Motor neuron (in vitro differentiated cells): ENCODE results near the gene AUNIP. TPM values are rescaled to one million over a fixed set of nuclear protein-coding genes. Genes with fewer than 3 reads are reported as not detected.

Source experiments
- ATAC-seq, 8 experiments: fragments of 200-7000 bp; cut with Tn5 transposase; replicated peaks in 6 of 8; 2 replicates each; pipeline ENCODE4 v1.8.0; 2021; ENCODE audit warnings: mild to moderate bottlenecking in 8 of 8, moderate library complexity in 8 of 8
- H3K27ac ChIP-seq, 2 donors: fragments of 250-450 bp; sonication (Bioruptor Pico); 2 replicates each; pipeline ENCODE4 v1.9.0; 2021; ENCODE audit warnings: antibody characterized with exemption in 2 of 2, mild to moderate bottlenecking in 2 of 2, moderate library complexity in 1 of 2
- H3K4me1 ChIP-seq, 2 donors: fragments of 250-450 bp; sonication (Bioruptor Pico); replicated peaks in 1 of 2; 2 replicates each; pipeline ENCODE4 v1.6.1; 2021; ENCODE audit warnings: antibody characterized with exemption in 2 of 2, mild to moderate bottlenecking in 2 of 2, moderate library complexity in 1 of 2
- H3K4me3 ChIP-seq, 5 donors: fragments of 250-450 bp; sonication (Bioruptor Pico); 2 replicates each; pipeline ENCODE4 v1.9.0; 2021; ENCODE audit warnings: antibody characterized with exemption in 5 of 5, mild to moderate bottlenecking in 5 of 5, moderate library complexity in 4 of 5
- WGBS, 10 experiments: fragments of 450-650 bp; shearing (Covaris generic); methylation state at CpG; one replicate each; pipeline ENCODE4 v1.0.0; 2022; 5-methylcytosine and 5-hydroxymethylcytosine counted together
- in situ Hi-C, 9 experiments: fragments of 400-800 bp; cut with MboI; loops; one replicate each; pipeline ENCODE4 v1.15.0; 2021; ENCODE audit warnings: low sequenced_read_pairs in 9 of 9, low pct_unique_long_range_greater_than_20kb in 2 of 9; ENCODE audit not compliant: unreplicated experiment in 9 of 9
- total RNA-seq, 8 experiments: library from RNA; unstranded; fragments of 300-600 nt; gene quantifications; 2 replicates each; pipeline versions ENCODE4 v1.2.3 to v1.2.4, GENCODE V29; 2022

Gene AUNIP
- total RNA-seq, 8 experiments from 2014 or later: 0.78 to 15.5 (median 2.6) TPM

GRCh38 chr1:25799935-25800702, 59.1 kb downstream of the AUNIP start, which contains the start of gene SELENON:
TSS of gene SELENON (plus strand) at chr1:25800193. CDS start at chr1:25800231, 38 bp downstream.
- ATAC-seq: peak; percentile 63 to 84 (median 80)
- 0 to 8% methylated on average over 1 to 7 of the region's 91 CpGs; no CpG with 5 or more reads in 8 of the 10 experiments for WGBS, 10 experiments
- H3K4me3 ChIP-seq: peak within 1 kb of the TSS; percentile 45 to 75 (median 56)
- peak within 1 kb of the TSS in 1 of 2 donors; percentile 82 for H3K27ac ChIP-seq
- in situ Hi-C loops: loop anchor here (10.0 to 25.0 kb wide), 4 partner anchors 175 to 563 kb away; partner anchors contain the start of genes MAN1C1 (in 8 of the 9), RSRP1 (in 2 of the 9) and SYF2 (in 2 of the 9)
- H3K4me1 ChIP-seq: peaks cover 26 to 33% of the 10 kb centered on the region in 2 donors

GRCh38 chr1:25799352-25799934, 59.8 kb downstream of the AUNIP start:
- Histone ChIP-seq H3K27ac (peak overlapping the region in 1 of 2 donors; percentile 35), H3K4me1 (peaks cover 26 to 29% of the 10 kb centered on the region in 2 donors), H3K4me3 (peak overlapping the region; percentile 45 to 75 (median 56))
- 17 to 54% (median 45%) methylated on average over 1 to 8 of the region's 12 CpGs; no CpG with 5 or more reads in 6 of the 10 experiments for WGBS, 10 experiments
- ATAC-seq: no peak
- in situ Hi-C loops: loop anchor here in 7 of 9 experiments (10.0 to 25.0 kb wide), 3 partner anchors 175 to 187 kb away; partner anchors contain the start of gene MAN1C1 (in 6 of the 7)

- no peak for ATAC-seq
- Histone ChIP-seq H3K4me1 (peaks cover 24 to 26% of the 10 kb centered on the region in 2 donors), H3K27ac (no peak overlapping the region), H3K4me3 (no peak overlapping the region)
- 40 to 100% (median 81%) methylated on average over 1 to 4 of the region's 8 CpGs; no CpG with 5 or more reads in 4 of the 10 experiments for WGBS, 10 experiments
- in situ Hi-C loops: loop anchor here in 7 of 9 experiments (10.0 to 25.0 kb wide), 3 partner anchors 174 to 187 kb away; partner anchors contain the start of gene MAN1C1 (in 6 of the 7)
These were observed 60.4 kb downstream of the AUNIP start for GRCh38 chr1:25798666-25799351.

DNA sequence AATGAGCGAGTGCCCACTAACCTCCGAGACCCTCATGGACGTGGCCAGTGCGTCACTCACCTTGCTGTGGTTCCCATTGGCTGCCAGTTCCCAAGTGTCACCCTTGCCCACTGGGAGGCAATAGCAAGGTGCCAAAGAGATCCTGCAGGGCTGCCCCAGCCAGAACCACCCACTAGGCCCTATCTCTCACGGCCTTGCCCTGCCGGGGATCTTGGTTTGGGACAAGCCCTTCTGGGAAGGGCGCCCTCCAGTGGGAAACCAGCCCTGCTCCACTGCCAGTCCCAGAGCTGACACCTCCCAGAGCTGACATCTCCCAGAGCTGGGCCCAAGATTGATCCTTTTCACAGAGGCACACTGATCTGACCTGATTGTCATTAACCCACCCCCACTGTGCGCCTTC, 61.3 kb downstream of the AUNIP start:
- no peak for ATAC-seq
- in situ Hi-C loops: loop anchor here in 7 of 9 experiments (10.0 to 25.0 kb wide), 3 partner anchors 173 to 186 kb away; partner anchors contain the start of gene MAN1C1 (in 6 of the 7)
- Histone ChIP-seq H3K27ac (no peak overlapping the region), H3K4me1 (peaks cover 18 to 25% of the 10 kb centered on the region in 2 donors), H3K4me3 (no peak overlapping the region)
- WGBS, 10 experiments: 67 to 100% (median 73%) methylated on average over 1 to 8 of the region's 8 CpGs; no CpG with 5 or more reads in 3 of the 10 experiments

DNA sequence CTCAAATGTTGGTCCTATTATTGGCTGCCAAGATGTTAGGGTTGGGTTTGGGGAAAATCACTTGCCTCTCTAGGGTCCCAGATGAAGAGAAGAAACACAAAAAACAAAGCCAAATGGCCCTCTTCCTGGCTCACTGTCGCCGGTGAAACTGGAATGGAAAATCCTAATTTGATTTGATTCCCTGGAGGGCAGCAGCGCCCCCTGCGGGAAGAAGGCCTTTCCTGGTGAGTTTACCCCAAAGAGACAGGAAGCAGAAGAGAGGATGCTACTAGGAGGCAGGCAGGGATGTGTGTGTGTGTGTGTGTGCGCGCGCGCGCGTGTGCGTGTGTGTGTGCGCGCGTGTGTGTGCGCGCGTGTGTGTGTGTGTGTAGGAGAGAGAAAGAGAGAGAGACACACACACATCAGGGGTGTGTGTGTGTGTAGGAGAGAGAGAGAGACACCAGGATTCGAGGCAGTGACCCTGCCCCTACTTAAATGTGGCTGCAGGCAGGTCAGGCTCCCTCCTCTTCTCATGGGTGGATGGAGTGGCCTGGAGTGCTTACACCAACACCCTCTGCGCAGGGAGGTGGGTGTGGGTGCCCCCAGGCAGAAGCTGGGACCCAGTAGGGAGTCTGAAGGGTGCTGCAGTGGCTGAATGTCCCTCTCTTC, 62.3 kb downstream of the AUNIP start:
- 0 to 73% (median 19%) methylated on average over 1 to 18 of the region's 19 CpGs; no CpG with 5 or more reads in 3 of the 10 experiments for WGBS, 10 experiments
- ATAC-seq: peak in 3 of 8 experiments; percentile 18 to 32 (median 21)
- in situ Hi-C loops: loop anchor here in 7 of 9 experiments (10.0 to 25.0 kb wide), 3 partner anchors 172 to 185 kb away; partner anchors contain the start of gene MAN1C1 (in 6 of the 7)
- Histone ChIP-seq H3K27ac (no peak overlapping the region), H3K4me3 (no peak overlapping the region), H3K4me1 (peaks cover 14 to 18% of the 10 kb centered on the region in 2 donors)

DNA sequence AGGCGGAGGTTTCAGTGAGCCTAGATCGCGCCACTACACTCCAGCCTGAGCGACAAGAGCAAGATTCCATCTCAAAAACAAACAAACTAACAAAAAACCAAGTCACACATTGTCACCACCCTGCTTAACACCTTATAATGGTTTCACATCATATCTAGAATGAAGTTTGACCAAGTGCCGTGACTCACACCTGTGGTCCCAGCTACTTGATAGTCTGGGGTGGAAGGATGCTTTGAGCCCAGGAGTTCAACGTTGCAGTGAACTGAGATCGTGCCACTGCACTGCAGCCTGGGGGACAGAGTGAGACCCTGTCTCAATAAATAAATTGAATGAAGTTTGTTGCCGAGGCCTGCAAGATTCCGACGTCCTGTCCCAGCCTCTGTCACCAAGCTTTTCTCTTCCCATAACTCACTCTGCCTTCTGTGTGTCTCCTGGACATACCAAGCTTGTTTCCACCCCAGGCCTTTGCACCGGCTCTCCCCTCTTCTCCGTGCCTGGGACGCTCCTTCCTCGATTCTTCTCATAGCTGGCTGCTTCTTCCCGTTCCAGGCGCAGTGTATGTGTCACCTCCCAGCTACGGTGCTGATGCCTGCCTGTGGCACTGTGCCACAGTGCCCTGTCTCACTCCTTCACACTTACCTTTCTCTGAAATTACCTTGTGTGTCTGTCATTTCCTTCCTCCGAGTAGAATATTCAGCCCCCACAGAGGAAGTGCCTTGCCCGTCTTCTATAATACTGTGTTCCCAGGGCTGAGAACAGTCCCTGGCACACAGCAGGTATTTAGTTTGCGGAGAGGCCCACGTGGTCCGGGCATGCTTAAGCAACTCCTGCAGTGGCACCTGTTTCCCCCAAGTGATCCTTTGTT, 63.1 kb downstream of the AUNIP start:
- ATAC-seq: no peak
- in situ Hi-C loops: loop anchor here in 7 of 9 experiments (10.0 to 25.0 kb wide), 3 partner anchors 171 to 184 kb away; partner anchors contain the start of gene MAN1C1 (in 6 of the 7)

GRCh38 chr1:25795211-25795610, 64.0 kb downstream of the AUNIP start:
- in situ Hi-C loops: loop anchor here in 7 of 9 experiments (10.0 to 25.0 kb wide), 3 partner anchors 170 to 183 kb away; partner anchors contain the start of gene MAN1C1 (in 6 of the 7)
- Histone ChIP-seq H3K27ac (no peak overlapping the region), H3K4me1 (peaks cover 8 to 14% of the 10 kb centered on the region in 2 donors), H3K4me3 (no peak overlapping the region)
- 0 to 100% (median 70%) methylated on average over 1 to 2 of the region's 2 CpGs; no CpG with 5 or more reads in 2 of the 10 experiments for WGBS, 10 experiments
- no peak for ATAC-seq

More for the DNA sequence above, 63.1 kb downstream of the AUNIP start:
- no peak overlapping the region for H3K27ac ChIP-seq
- peaks cover 14 to 18% of the 10 kb centered on the region in 2 donors for H3K4me1 ChIP-seq
- 29 to 96% (median 82%) methylated on average over 5 to 19 of the region's 22 CpGs; no CpG with 5 or more reads in 2 of the 10 experiments for WGBS, 10 experiments
- H3K4me3 ChIP-seq: no peak overlapping the region

DNA sequence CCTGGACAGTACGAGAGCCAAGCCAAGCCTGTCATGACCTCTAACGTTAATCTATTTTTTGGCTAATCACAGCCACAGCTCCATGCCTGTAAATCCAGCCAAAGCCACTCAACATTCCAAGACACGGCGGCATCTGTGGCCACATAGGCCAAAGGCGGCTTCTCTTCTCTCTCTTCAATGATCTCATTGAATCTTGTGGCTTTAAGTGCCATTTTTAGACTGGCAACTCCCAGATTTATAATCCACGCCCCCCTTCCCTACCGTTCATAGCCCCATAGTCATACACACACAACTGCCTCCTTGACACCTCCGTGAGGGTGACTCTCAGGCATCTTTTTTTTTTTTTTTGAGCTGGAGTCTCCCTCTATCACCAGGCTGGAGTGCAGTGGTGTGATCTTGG, 64.9 kb downstream of the AUNIP start:
- H3K27ac ChIP-seq: no peak overlapping the region
- in situ Hi-C loops: loop anchor here in 7 of 9 experiments (10.0 to 25.0 kb wide), 3 partner anchors 170 to 182 kb away; partner anchors contain the start of gene MAN1C1 (in 6 of the 7)
- WGBS, 10 experiments: 40 to 100% (median 76%) methylated on average over 1 to 8 of the region's 8 CpGs; no CpG with 5 or more reads in 2 of the 10 experiments

DNA sequence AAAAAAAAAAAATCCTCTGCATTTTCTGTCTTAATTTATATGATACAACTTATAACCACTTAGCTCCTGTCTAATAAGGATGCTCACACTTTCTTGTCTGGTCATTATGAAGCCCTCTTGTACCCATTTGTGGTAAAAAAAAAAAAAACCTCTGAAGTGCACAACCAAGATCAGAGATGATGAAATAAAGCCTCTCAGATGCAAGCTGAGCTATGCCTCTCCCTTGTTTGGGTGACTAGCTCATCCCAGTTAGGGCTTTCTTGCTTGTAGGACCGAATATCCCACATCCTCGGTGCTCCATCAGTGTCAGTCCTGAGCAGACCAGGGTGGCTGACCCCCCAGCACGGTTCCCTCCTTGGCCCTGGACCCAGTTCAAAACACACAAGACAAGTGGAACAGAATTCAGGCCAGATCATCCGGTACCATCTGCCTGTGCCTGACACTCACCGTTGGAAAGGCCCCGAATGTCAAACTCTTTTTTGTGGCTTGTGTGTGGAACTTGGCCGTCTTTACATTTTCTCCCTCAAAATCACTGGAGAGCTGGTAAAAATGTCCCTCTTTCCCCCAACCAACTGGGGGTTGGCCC, 65.6 kb downstream of the AUNIP start:
- in situ Hi-C loops: loop anchor here in 7 of 9 experiments (10.0 to 25.0 kb wide), 3 partner anchors 169 to 181 kb away; partner anchors contain the start of gene MAN1C1 (in 6 of the 7)
- ATAC-seq: no peak
- Histone ChIP-seq H3K4me3 (no peak overlapping the region), H3K27ac (no peak overlapping the region), H3K4me1 (peaks cover 0 to 7% of the 10 kb centered on the region in 2 donors)
- WGBS, 10 experiments: 56 to 100% (median 85%) methylated on average over 1 to 7 of the region's 7 CpGs; no CpG with 5 or more reads in 2 of the 10 experiments

More for the DNA sequence above, 64.9 kb downstream of the AUNIP start:
- peaks cover 3 to 10% of the 10 kb centered on the region in 2 donors for H3K4me1 ChIP-seq
- peak in 2 of 8 experiments; percentile 15 to 32 for ATAC-seq
- no peak overlapping the region for H3K4me3 ChIP-seq

DNA sequence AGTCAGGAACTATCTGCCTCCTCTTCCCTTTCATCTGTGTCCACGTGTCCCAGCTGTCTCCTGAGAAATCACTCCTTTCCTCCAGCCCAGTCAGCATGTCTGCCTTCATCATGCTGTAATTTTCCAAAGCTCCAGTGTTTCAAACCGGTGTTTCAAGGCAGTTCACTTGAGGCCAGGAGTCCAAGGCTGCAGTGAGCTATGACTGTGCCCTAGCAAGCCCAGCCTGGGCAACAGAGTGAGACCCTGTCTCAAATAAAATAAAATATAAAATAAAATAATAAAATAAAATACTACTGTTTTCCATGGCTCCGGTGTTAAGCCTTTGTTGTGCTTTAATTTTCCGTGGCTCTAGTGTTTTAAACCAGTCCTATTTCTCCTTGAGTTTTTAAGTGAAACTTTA, 67.1 kb downstream of the AUNIP start:
- WGBS, 10 experiments: 0 to 100% (median 69%) methylated on average over 1 to 4 of the region's 4 CpGs
- in situ Hi-C loops: loop anchor here in 7 of 9 experiments (10.0 to 25.0 kb wide), 3 partner anchors 167 to 180 kb away; partner anchors contain the start of gene MAN1C1 (in 6 of the 7)
- no peak for ATAC-seq

More for the DNA sequence above, 67.1 kb downstream of the AUNIP start:
- Histone ChIP-seq H3K4me3 (no peak overlapping the region), H3K4me1 (peaks cover 9 to 17% of the 10 kb centered on the region in 2 donors), H3K27ac (no peak overlapping the region)
